K562 (cell line): ENCODE data around the gene PLCG2. TPM values are rescaled to one million over a fixed set of nuclear protein-coding genes. Genes with fewer than 3 reads are reported as not detected.
A peak's percentile ranks its signal among the peaks of the same experiment; 100 is the strongest.

Experiments
- ETV6 ChIP-seq, 3 experiments: fragments of 150-350 bp in 1 of 3; sonication (generic) in 1 of 3; formaldehyde crosslinking in 1 of 3; IDR thresholded peaks; 2 replicates each; pipeline versions ENCODE4 v1.6.1 to v1.8.0; 2014 to 2022; ENCODE audit warnings: borderline replicate concordance in 2 of 3, low read depth in 2 of 3, antibody characterized with exemption in 1 of 3, low read length in 1 of 3, mild to moderate bottlenecking in 1 of 3, missing genetic modification reagents in 1 of 3
- MEF2D ChIP-seq: conservative IDR thresholded peaks from 2 replicates; pipeline ENCODE4 v1.6.1; 2016; ENCODE audit warnings: low read depth, missing genetic modification characterization, missing compliant biosample characterization
- MTA3 ChIP-seq: fragments of 450-650 bp; formaldehyde crosslinking; IDR thresholded peaks from 2 replicates; pipeline ENCODE4 v1.6.1; 2017; ENCODE audit warnings: mild to moderate bottlenecking, borderline replicate concordance
- YBX1 ChIP-seq: fragments of 450-650 bp; IDR thresholded peaks from 2 replicates; pipeline ENCODE4 v1.7.1; 2016; ENCODE audit warnings: mild to moderate bottlenecking
- polyA plus RNA-seq, 8 experiments: library from polyadenylated mRNA; depleted of rRNA in 4 of 8; stranded (reverse) in 5 of 8; unstranded in 3 of 8; fragments of >200 nt; fragmentation: Nextera tagmentation in 2 of 8; fragmentation: Illumina TruSeq in 1 of 8; extraction: Ambion mirVana in 2 of 8; extraction: Trizol in 1 of 8; gene quantifications; 2 replicates each; pipeline versions ENCODE4 v1.2.1 to v1.2.3, GENCODE V29; 2011 to 2014; ENCODE audit warnings: inconsistent platforms in 1 of 8, missing spikeins in 1 of 8
- total RNA-seq, 7 experiments: library from RNA; depleted of rRNA in 6 of 7; stranded (reverse); fragments of >200 nt in 6 of 7; fragmentation: Illumina TruSeq in 2 of 7; extraction: Trizol in 2 of 7; gene quantifications; 2 replicates each; pipeline versions ENCODE4 v1.2.1 to v1.2.3, GENCODE V29; 2011 to 2021; ENCODE audit warnings: low replicate concordance in 1 of 7
- TF ChIP-seq, protein P1 (sequence below), 2 experiments: IDR thresholded peaks; 2 replicates each; pipeline ENCODE4 v1.6.1; 2011; ENCODE audit warnings: borderline replicate concordance in 1 of 2, control low read depth in 1 of 2, low read depth in 1 of 2, low read length in 1 of 2, mild to moderate bottlenecking in 1 of 2, mixed read lengths in 1 of 2, moderate library complexity in 1 of 2; ENCODE audit not compliant: insufficient read depth in 1 of 2, insufficient read length in 1 of 2, poor library complexity in 1 of 2, severe bottlenecking in 1 of 2; ENCODE audit errors: extremely low read depth in 1 of 2
- TF ChIP-seq, protein P2 (sequence below): fragments of 450-650 bp; IDR thresholded peaks from 2 replicates; pipeline ENCODE4 v1.6.1; 2018; ENCODE audit not compliant: partially characterized antibody
- TF ChIP-seq, protein P3 (sequence below): conservative IDR thresholded peaks from 2 replicates; pipeline ENCODE4 v1.6.1; 2011; ENCODE audit warnings: low read depth, mild to moderate bottlenecking, low read length; ENCODE audit not compliant: control insufficient read depth

Gene PLCG2
- total and polyA plus RNA-seq, 9 of the 15 experiments (the other 6 are each of a cell fraction or from before 2014, with no cell fraction given): 0.94 to 7.1 (median 3.1) TPM

DNA sequence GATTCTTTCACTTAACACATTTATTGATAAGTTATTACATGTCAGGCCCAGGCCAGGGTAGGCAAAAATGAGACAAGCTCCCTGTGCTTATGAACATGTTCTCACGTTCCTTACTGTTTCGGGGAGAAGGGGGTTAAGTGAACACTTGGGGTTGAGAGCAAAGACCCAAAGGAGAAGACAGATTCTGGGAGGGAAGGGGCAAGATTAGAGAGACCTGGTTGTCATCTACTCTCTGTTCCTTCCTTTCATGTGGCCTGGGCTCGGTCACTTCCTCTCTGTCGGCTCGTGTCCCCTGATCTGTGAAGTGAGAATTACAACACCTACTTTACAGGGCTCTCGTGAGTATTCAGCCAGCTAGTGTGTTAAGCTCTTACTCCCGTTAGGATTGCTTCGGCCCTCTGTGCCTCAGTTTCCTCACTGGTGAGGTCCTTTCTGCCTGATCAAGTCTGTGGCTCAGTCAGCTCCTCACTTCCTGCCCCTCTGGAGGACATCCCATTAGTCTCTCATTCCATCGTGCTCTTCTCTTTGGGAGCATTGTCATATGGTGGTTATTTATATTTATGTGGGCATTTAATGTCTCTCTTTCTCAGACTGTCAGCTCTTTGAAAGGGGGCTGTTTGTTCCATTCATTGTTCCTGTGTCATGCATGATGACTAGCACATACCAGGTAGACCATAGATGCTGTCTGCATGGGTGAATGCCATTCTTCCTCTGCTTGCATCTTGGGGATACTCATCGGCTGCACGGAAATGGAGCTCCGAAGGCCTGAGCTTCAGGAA, 38.9 kb downstream of the PLCG2 start (continued):
- TF ChIP-seq, protein P1, sequence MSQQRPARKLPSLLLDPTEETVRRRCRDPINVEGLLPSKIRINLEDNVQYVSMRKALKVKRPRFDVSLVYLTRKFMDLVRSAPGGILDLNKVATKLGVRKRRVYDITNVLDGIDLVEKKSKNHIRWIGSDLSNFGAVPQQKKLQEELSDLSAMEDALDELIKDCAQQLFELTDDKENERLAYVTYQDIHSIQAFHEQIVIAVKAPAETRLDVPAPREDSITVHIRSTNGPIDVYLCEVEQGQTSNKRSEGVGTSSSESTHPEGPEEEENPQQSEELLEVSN (IDR thresholded peaks at IDR 0.05; ENCODE audit: borderline replicate concordance in 1 of 2, extremely low read depth in 1 of 2, insufficient read depth in 1 of 2, insufficient read length in 1 of 2, low read depth in 1 of 2, low read length in 1 of 2, poor library complexity in 1 of 2, severe bottlenecking in 1 of 2): peak in 1 of 2 experiments; percentile 11
- TF ChIP-seq, protein P2, sequence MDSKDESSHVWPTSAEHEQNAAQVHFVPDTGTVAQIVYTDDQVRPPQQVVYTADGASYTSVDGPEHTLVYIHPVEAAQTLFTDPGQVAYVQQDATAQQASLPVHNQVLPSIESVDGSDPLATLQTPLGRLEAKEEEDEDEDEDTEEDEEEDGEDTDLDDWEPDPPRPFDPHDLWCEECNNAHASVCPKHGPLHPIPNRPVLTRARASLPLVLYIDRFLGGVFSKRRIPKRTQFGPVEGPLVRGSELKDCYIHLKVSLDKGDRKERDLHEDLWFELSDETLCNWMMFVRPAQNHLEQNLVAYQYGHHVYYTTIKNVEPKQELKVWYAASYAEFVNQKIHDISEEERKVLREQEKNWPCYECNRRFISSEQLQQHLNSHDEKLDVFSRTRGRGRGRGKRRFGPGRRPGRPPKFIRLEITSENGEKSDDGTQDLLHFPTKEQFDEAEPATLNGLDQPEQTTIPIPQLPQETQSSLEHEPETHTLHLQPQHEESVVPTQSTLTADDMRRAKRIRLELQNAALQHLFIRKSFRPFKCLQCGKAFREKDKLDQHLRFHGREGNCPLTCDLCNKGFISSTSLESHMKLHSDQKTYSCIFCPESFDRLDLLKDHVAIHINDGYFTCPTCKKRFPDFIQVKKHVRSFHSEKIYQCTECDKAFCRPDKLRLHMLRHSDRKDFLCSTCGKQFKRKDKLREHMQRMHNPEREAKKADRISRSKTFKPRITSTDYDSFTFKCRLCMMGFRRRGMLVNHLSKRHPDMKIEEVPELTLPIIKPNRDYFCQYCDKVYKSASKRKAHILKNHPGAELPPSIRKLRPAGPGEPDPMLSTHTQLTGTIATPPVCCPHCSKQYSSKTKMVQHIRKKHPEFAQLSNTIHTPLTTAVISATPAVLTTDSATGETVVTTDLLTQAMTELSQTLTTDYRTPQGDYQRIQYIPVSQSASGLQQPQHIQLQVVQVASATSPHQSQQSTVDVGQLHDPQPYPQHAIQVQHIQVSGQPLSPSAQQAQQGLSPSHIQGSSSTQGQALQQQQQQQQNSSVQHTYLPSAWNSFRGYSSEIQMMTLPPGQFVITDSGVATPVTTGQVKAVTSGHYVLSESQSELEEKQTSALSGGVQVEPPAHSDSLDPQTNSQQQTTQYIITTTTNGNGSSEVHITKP: no peak
- no peak for TF ChIP-seq YBX1
- TF ChIP-seq MEF2D: no peak
- TF ChIP-seq MTA3: no peak
- TF ChIP-seq, protein P3, sequence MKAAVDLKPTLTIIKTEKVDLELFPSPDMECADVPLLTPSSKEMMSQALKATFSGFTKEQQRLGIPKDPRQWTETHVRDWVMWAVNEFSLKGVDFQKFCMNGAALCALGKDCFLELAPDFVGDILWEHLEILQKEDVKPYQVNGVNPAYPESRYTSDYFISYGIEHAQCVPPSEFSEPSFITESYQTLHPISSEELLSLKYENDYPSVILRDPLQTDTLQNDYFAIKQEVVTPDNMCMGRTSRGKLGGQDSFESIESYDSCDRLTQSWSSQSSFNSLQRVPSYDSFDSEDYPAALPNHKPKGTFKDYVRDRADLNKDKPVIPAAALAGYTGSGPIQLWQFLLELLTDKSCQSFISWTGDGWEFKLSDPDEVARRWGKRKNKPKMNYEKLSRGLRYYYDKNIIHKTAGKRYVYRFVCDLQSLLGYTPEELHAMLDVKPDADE: no peak
- TF ChIP-seq ETV6 (IDR thresholded peaks at IDR 0.05; ENCODE audit: borderline replicate concordance in 1 of 2, low read depth in 2 of 2, low read length in 1 of 2): no peak
- TF ChIP-seq ETV6 (CRISPR knock-in tag; IDR thresholded peaks at IDR 0.05; ENCODE audit: borderline replicate concordance): no peak
